ENCODE results near the gene CBX3. TPM values are rescaled to one million over a fixed set of nuclear protein-coding genes. Genes with fewer than 3 reads are reported as not detected.

Gene CBX3
- total and polyA plus RNA-seq, 10 of the 15 experiments (the other 5 are each of a cell fraction or from before 2014, with no cell fraction given): 153 to 307 (median 225) TPM

- no peak for TF ChIP-seq E4F1 (IDR thresholded peaks at IDR 0.05; ENCODE audit: borderline replicate concordance, partially characterized antibody)
- TF ChIP-seq SPI1 (IDR thresholded peaks at IDR 0.05; ENCODE audit: borderline replicate concordance, insufficient read depth, low read depth, low read length): peak; percentile 44; the same call in 1 of the 2 replicates
- no peak for TF ChIP-seq JUNB (IDR thresholded peaks at IDR 0.05)
- no peak for TF ChIP-seq WRNIP1 (IDR thresholded peaks at IDR 0.05; ENCODE audit: borderline replicate concordance, low read depth, low read length)
- 0 out of 2 replicates have a peak, but pooled peaks have one; percentile 17 for TF ChIP-seq IKZF1 (conservative IDR thresholded peaks at IDR 0.05)
- peak; percentile 20; the same call in 1 of the 2 replicates for TF ChIP-seq RELB (IDR thresholded peaks at IDR 0.05; ENCODE audit: low read depth)
- TF ChIP-seq ESRRA (IDR thresholded peaks at IDR 0.05; ENCODE audit: low read length): no peak
- TF ChIP-seq CREM (IDR thresholded peaks at IDR 0.05; ENCODE audit: low read depth): no peak
- TF ChIP-seq NR2C2 (IDR thresholded peaks at IDR 0.05; ENCODE audit: borderline replicate concordance, control insufficient read depth, insufficient read length, low read depth): no peak
- no peak for TF ChIP-seq ZZZ3 (IDR thresholded peaks at IDR 0.05; ENCODE audit: control insufficient read depth, insufficient read length, low read depth)
- no peak for TF ChIP-seq FOXM1 (IDR thresholded peaks at IDR 0.05; ENCODE audit: low read depth, low read length)
- peak; percentile 46 for TF ChIP-seq RELA (IDR thresholded peaks at IDR 0.05; ENCODE audit: borderline replicate concordance, partially characterized antibody)
- TF ChIP-seq NRF1 (conservative IDR thresholded peaks at IDR 0.05; ENCODE audit: low read depth, low read length): no peak
- TF ChIP-seq ZNF592 (IDR thresholded peaks at IDR 0.05): no peak
- TF ChIP-seq, protein P1, sequence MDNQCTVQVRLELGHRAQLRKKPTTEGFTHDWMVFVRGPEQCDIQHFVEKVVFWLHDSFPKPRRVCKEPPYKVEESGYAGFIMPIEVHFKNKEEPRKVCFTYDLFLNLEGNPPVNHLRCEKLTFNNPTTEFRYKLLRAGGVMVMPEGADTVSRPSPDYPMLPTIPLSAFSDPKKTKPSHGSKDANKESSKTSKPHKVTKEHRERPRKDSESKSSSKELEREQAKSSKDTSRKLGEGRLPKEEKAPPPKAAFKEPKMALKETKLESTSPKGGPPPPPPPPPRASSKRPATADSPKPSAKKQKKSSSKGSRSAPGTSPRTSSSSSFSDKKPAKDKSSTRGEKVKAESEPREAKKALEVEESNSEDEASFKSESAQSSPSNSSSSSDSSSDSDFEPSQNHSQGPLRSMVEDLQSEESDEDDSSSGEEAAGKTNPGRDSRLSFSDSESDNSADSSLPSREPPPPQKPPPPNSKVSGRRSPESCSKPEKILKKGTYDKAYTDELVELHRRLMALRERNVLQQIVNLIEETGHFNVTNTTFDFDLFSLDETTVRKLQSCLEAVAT (IDR thresholded peaks at IDR 0.05): 0 out of 2 replicates have a peak, but pooled peaks have one; percentile 9
These were observed 47.4 kb upstream of the CBX3 start (continued) for GRCh38 chr7:26153823-26154783.

All from GM12878 (cell line).